C4-2B (cell line): Measurements from ENCODE around the gene GNPTAB.

Experiments
- CTCF ChIP-seq: fragments of 450-650 bp; conservative IDR thresholded peaks from 2 replicates; pipeline ENCODE4 v1.5.1; 2017; ENCODE audit warnings: mild to moderate bottlenecking
- ZFX ChIP-seq: fragments of 450-650 bp; IDR thresholded peaks from 2 replicates; pipeline ENCODE4 v1.6.1; 2017

DNA sequence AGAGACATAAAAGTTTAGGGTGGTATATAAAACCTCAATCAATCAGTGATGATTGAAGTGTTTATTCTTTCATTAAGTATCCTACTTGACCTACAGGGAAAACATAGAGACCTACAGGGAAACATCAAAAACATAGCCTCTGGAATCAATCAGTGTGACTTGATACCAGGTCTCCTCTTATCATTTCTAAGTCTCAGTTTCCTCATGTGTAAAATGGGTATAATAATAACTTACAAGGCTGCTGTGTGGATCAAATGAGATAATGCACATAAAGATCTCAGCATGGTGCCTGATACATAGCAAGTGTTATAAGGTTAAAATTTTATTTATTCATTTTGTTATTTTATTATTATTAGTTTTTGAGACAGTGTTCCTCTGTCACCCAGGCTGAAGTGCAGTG lies 22.2 kb upstream of the GNPTAB start:
- no peak for TF ChIP-seq CTCF
- no peak for TF ChIP-seq ZFX
